GM10266 (cell line): ENCODE results near the gene TEX29.

Experiments
- DNase-seq: peaks from one replicate; pipeline ENCODE4 v3.0.0; 2012; ENCODE audit errors: extremely low spot score
- TF ChIP-seq, protein P1 (sequence below): IDR thresholded peaks from 2 replicates; pipeline ENCODE4 v1.5.1; 2012; ENCODE audit warnings: mild to moderate bottlenecking, low read depth; ENCODE audit not compliant: control insufficient read depth, insufficient read depth; ENCODE audit errors: missing control alignments

Gene TEX29

DNA sequence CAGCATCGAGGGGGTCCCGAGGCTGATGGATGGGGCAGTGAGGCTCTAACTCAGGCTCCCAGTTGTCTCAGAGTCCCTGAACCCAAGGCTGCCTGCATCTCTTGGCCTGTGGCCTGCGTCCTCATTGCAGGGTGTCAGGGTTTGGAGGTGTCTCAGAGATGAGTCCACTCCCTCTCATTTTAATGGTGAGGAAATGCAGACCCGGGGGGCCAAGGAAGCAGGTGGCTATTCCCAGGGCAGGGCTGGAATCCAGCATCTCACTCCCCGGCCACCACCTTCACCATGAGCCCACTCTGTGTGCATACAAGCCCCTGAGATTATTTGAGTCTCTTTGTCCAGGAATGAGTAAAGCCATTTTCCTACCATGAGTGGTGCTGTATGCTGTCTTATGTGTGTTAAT, 21.4 kb downstream of the TEX29 start:
- TF ChIP-seq, protein P1, sequence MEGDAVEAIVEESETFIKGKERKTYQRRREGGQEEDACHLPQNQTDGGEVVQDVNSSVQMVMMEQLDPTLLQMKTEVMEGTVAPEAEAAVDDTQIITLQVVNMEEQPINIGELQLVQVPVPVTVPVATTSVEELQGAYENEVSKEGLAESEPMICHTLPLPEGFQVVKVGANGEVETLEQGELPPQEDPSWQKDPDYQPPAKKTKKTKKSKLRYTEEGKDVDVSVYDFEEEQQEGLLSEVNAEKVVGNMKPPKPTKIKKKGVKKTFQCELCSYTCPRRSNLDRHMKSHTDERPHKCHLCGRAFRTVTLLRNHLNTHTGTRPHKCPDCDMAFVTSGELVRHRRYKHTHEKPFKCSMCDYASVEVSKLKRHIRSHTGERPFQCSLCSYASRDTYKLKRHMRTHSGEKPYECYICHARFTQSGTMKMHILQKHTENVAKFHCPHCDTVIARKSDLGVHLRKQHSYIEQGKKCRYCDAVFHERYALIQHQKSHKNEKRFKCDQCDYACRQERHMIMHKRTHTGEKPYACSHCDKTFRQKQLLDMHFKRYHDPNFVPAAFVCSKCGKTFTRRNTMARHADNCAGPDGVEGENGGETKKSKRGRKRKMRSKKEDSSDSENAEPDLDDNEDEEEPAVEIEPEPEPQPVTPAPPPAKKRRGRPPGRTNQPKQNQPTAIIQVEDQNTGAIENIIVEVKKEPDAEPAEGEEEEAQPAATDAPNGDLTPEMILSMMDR = no peak
- DNase-seq = no peak

DNA sequence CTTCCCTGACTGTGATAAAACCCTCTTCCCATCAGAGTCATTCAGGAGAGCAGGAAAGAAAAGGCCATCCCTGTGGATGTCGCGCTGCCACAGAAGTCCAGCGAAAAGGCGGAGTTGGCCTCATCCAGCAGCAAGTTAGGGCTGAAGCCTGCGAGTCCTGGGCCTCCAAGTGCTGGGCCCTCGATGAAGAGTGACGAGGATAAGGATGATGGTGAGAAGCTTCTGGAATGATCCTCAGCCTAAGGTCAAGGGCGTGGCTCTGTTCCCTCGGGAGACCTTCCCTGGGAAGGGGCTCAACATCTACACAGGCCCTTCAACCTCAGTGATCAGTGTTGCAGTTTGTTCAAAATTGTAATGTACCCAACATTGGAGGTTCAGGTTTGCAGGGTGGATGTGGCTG, 22.3 kb downstream of the TEX29 start:
- TF ChIP-seq, protein P1 = no peak
- DNase-seq = no peak

DNA sequence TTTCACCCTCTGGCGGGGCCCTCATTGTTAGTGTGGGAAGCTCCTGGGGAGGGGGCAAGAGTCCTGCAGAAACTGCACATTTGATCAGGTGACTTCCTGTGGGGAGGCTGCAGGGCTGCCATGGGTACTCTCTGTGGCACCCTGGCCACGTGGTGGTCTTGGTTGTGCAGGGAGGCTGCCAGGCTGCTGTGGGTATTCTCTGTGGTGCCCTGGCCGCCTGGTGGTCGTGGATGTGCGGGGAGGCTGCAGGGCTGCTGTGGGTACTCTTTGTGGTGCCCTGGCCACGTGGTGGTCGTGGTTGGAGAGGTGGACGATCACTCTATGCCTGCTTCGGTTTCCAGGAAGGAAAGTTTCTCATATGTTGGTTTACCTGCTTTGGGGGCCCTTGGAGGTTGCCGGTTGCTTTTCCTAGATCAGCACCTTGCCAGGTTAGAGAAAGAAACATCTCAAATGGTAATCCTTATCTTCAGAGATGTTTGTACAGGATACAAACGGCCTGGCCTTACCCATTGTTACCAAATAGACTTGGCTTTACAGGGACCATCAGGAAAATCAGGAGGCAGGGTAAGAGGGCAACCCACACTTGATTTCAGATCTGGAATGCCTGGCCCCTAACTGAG, 22.9 kb downstream of the TEX29 start:
- TF ChIP-seq, protein P1 = no peak
- no peak for DNase-seq

DNA sequence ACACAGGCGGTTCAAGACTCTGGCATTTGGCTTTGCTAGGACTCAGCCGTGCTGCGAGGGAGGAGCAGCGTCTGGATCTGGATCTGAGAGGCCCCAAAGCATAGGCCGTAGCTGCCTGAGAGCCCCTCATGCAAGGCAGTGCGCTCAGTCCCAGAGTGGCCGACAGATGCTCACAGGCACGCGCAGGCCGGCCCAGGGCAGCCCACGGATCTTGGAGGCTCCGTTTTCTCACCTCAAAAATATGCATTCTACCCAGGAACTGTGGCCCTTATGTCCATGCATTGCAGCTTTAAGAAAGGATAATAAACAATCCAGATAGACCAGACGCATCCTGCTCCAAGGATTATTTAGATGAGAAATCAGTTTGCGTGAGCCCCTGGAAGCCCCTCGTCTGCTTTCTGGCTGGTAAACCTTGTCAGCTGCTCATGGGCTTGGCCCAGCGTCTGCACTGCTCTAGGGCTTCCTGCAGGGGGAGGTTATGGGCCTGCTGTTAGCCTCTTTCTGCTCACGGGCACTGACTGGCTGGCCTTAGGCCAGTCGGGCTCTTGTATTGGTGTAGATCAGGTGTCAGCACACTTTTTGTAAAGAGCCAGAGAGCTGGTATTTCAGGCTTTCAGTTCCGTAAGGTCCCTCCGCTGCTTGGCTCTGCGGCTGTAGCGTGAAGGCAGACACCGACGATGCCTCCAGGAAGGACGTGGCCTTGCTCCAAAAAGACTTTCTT, 24.2 kb downstream of the TEX29 start:
- TF ChIP-seq, protein P1 = no peak
- no peak for DNase-seq

DNA sequence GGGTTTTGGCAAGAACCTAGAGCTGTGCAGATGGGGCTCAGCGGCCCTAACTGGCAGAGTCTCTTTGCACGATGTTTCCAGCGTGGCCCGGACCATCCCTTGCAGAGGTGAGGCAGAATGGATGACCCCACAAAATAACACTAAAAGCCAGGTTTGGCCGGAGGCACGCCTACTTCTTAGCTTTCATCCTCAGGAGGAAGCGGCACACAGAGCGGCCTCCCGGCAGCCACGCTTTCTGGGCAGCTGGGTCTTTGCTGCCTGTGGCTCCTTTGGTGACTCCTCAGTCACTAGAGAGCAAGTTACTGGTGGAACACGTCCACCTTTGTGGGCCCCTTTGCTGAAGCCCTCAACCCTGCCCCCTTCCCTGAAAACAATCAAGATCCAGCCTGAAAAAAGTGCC, 25.2 kb downstream of the TEX29 start:
- no peak for DNase-seq
- TF ChIP-seq, protein P1 = no peak

DNA sequence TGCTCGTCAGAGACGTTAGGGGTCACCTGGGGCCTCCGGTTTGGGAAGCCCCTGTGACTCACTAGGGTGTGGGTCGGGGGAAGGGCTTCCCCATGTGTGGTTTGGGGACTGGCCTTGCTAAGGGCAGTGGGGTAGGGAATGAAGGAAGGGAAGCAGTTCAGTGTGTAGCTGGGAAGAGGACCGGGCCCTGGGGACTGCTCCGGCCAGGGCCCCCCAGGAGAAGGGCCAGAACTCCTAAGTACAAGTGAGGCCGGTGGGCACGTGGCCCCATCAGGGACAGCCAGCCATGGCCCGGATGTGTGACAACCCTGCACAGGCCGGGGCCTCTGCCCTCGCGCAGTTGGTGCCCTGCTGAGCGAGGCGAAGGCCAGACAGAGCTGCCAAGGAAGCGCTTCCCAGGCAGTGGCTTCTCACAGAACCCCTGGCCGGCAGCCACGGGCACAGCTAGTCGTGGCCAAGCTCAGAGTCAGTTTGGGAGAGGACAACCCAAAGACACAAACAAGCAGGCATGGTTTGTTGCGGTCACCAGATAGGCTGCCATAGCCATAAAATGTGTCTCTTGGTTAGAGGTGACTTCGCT, 25.7 kb downstream of the TEX29 start:
- no peak for DNase-seq
- TF ChIP-seq, protein P1 = no peak

DNA sequence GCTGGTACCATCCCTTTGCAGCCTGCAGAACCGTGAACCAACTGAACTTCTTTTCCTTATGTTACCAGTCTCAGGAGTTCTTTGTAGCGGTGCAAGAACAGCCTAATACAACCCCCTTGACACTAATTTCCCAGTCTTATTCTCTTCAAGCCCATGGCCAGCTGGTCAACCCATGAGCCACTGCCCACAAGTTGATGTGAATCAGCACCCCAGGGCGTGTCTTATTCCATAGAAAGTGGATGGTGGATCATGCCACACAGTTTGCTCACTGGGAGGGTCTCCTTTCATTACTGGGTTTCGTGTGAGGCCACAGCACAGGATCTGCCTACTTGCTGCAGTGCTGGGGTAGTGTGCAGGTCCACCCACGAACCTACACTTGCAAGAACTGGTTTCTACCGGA, 27.0 kb downstream of the TEX29 start:
- TF ChIP-seq, protein P1 = no peak
- no peak for DNase-seq
